NOMO-1 treated with dmso at 0.1 percent for 144 hours (cell line): Measurements from ENCODE around the gene TAPT1.
A peak's percentile ranks its signal among the peaks of the same experiment; 100 is the strongest.

Source experiments
- DNase-seq: peaks from one replicate; lab custom pipeline; 2025; ENCODE audit not compliant: unreplicated experiment; lab: John Stamatoyannopoulos, UW

TAPT1 gene

GRCh38 chr4:16225863-16226815 is at the start of gene TAPT1:
TAPT1 (minus strand) TSS chr4:16226471; CDS start chr4:16226457, 14 bp downstream.
- peak; percentile 35 for DNase-seq

GRCh38 chr4:16271411-16271810 is 45.1 kb upstream of the TAPT1 start:
- DNase-seq: no peak

- peak; percentile 41 for DNase-seq
Observed at GRCh38 chr4:16270454-16271328, 44.4 kb upstream of the TAPT1 start.

GRCh38 chr4:16269742-16270453 is 43.6 kb upstream of the TAPT1 start:
- peak; percentile 74 for DNase-seq

- DNase-seq: no peak
Observed at GRCh38 chr4:16269240-16269639, 43.0 kb upstream of the TAPT1 start.

GRCh38 chr4:16268290-16268689 is 42.0 kb upstream of the TAPT1 start:
- DNase-seq: no peak

GRCh38 chr4:16267639-16268038 is 41.4 kb upstream of the TAPT1 start:
- no peak for DNase-seq

GRCh38 chr4:16265820-16266219 is 39.5 kb upstream of the TAPT1 start:
- no peak for DNase-seq

- no peak for DNase-seq
Observed at GRCh38 chr4:16264798-16265197, 38.5 kb upstream of the TAPT1 start.

GRCh38 chr4:16263056-16263455 is 36.8 kb upstream of the TAPT1 start:
- DNase-seq: no peak

- DNase-seq: no peak
Observed at GRCh38 chr4:16262188-16262587, 35.9 kb upstream of the TAPT1 start.

- no peak for DNase-seq
Observed at GRCh38 chr4:16261313-16261878, 35.1 kb upstream of the TAPT1 start.

- DNase-seq: no peak
Observed at GRCh38 chr4:16259889-16260246, 33.6 kb upstream of the TAPT1 start.

GRCh38 chr4:16259241-16259888 is 33.1 kb upstream of the TAPT1 start:
- DNase-seq: no peak

- no peak for DNase-seq
Observed at GRCh38 chr4:16257611-16258010, 31.3 kb upstream of the TAPT1 start.

- no peak for DNase-seq
Observed at GRCh38 chr4:16256343-16256742, 30.1 kb upstream of the TAPT1 start.

- no peak for DNase-seq
Observed at GRCh38 chr4:16255730-16256129, 29.5 kb upstream of the TAPT1 start.

- no peak for DNase-seq
Observed at GRCh38 chr4:16253127-16253960, 27.1 kb upstream of the TAPT1 start.

- no peak for DNase-seq
Observed at GRCh38 chr4:16250661-16251365, 24.5 kb upstream of the TAPT1 start.
